PC-3 (cell line): ENCODE measurements around the gene ZSCAN1. TPM values are rescaled to one million over a fixed set of nuclear protein-coding genes. Genes with fewer than 3 reads are reported as not detected.

Experiments used
- ATAC-seq: fragments of 200-7000 bp; cut with Tn5 transposase; 2 replicates; pipeline ENCODE4 v1.9.1; 2020; ENCODE audit warnings: mild to moderate bottlenecking, moderate library complexity
- BruUV-seq: library from RNA; stranded (reverse); fragments of 400-500 nt; replicated peaks from 2 replicates; lab custom pipeline; 2021; lab: Mats Ljungman, UMichigan
- CTCF ChIA-PET: fragments of 300-600 bp; sonication (Branson Sonifier 250); formaldehyde crosslinking; loops from one replicate; lab custom pipeline; 2022; ENCODE audit warnings: antibody characterized with exemption; lab: Charles Lee
- POLR2A ChIA-PET: fragments of 300-600 bp; sonication (Branson Sonifier 250); formaldehyde crosslinking; loops from one replicate; lab custom pipeline; 2022; ENCODE audit warnings: antibody characterized with exemption; ENCODE audit not compliant: unreplicated experiment; lab: Charles Lee
- DNase-seq: peaks from one replicate; pipeline ENCODE4 v3.0.0-alpha.2; 2015
- H2AFZ ChIP-seq: fragments of 300-600 bp; sonication (generic); 2 replicates; pipeline ENCODE4 v1.6.0; 2016; ENCODE audit warnings: antibody characterized with exemption, low read length
- H3F3A ChIP-seq: fragments of 300-600 bp; sonication (generic); one replicate; pipeline ENCODE4 v1.6.0; 2017; ENCODE audit warnings: antibody characterized with exemption, low read length, control low read depth, mild to moderate bottlenecking; ENCODE audit not compliant: unreplicated experiment
- H3K27ac ChIP-seq: fragments of 300-600 bp; sonication (generic); 2 replicates; pipeline ENCODE4 v1.5.1; 2016; ENCODE audit warnings: mild to moderate bottlenecking, low read length
- H3K27me3 ChIP-seq: fragments of 300-600 bp; sonication (generic); 2 replicates; pipeline ENCODE4 v1.6.1; 2016; ENCODE audit warnings: low read length, mixed read lengths
- H3K36me3 ChIP-seq: fragments of 300-600 bp; sonication (generic); 2 replicates; pipeline ENCODE4 v1.6.1; 2016; ENCODE audit warnings: low read depth, mixed run types, low read length, mixed read lengths
- H3K4me1 ChIP-seq: fragments of 300-600 bp; sonication (generic); 2 replicates; pipeline ENCODE4 v1.5.1; 2016; ENCODE audit warnings: low read length; ENCODE audit not compliant: insufficient read depth
- H3K4me2 ChIP-seq: fragments of 300-600 bp; sonication (generic); 2 replicates; pipeline ENCODE4 v1.6.0; 2016; ENCODE audit warnings: low read length
- H3K4me3 ChIP-seq: fragments of 300-600 bp; sonication (generic); 2 replicates; pipeline ENCODE4 v1.5.1; 2016; ENCODE audit warnings: mild to moderate bottlenecking, low read length, mixed read lengths
- H3K79me2 ChIP-seq: fragments of 300-600 bp; sonication (generic); 2 replicates; pipeline ENCODE4 v1.6.1; 2017; ENCODE audit warnings: low read length, mixed read lengths
- H3K9ac ChIP-seq: fragments of 300-600 bp; sonication (generic); 2 replicates; pipeline ENCODE4 v1.6.0; 2016; ENCODE audit warnings: mild to moderate bottlenecking, low read length
- H3K9me2 ChIP-seq: fragments of 300-600 bp; sonication (generic); replicated peaks from 2 replicates; pipeline ENCODE4 v1.6.1; 2016; ENCODE audit warnings: mixed run types, low read length, mixed read lengths
- H3K9me3 ChIP-seq: fragments of 300-600 bp; sonication (generic); 2 replicates; pipeline ENCODE4 v1.6.1; 2016; ENCODE audit warnings: low read length, mixed read lengths
- H4K20me1 ChIP-seq: fragments of 300-600 bp; sonication (generic); 2 replicates; pipeline ENCODE4 v1.6.1; 2016; ENCODE audit warnings: low read length, mixed read lengths
- EZH2 ChIP-seq: fragments of 300-600 bp; sonication (generic); IDR thresholded peaks from one replicate; pipeline ENCODE4 v1.6.1; 2017; ENCODE audit warnings: antibody characterized with exemption, mild to moderate bottlenecking, low read length; ENCODE audit not compliant: unreplicated experiment
- EZH2phosphoT487 ChIP-seq: fragments of 300-600 bp; sonication (generic); IDR thresholded peaks from 2 replicates; pipeline ENCODE4 v1.6.1; 2018; ENCODE audit warnings: mild to moderate bottlenecking, antibody characterized with exemption, low read length, borderline replicate concordance
- intact Hi-C: fragments of 100-400 bp; cut with micrococcal nuclease; formaldehyde crosslinking; loops from 2 replicates; pipeline ENCODE4 v1.9.0; 2023
- total RNA-seq: library from RNA; depleted of rRNA; stranded (reverse); fragments of >200 nt; gene quantifications from 2 replicates; pipeline ENCODE4 v1.2.3, GENCODE V29; 2014
- TF ChIP-seq, protein P1 (sequence below): fragments of 300-600 bp; sonication (generic); conservative IDR thresholded peaks from 2 replicates; pipeline ENCODE4 v1.5.1; 2017; ENCODE audit warnings: antibody characterized with exemption, low read depth, mild to moderate bottlenecking, low read length

The ZSCAN1 gene
- total RNA-seq, 1 experiment from 2014 or later = not detected

DNA sequence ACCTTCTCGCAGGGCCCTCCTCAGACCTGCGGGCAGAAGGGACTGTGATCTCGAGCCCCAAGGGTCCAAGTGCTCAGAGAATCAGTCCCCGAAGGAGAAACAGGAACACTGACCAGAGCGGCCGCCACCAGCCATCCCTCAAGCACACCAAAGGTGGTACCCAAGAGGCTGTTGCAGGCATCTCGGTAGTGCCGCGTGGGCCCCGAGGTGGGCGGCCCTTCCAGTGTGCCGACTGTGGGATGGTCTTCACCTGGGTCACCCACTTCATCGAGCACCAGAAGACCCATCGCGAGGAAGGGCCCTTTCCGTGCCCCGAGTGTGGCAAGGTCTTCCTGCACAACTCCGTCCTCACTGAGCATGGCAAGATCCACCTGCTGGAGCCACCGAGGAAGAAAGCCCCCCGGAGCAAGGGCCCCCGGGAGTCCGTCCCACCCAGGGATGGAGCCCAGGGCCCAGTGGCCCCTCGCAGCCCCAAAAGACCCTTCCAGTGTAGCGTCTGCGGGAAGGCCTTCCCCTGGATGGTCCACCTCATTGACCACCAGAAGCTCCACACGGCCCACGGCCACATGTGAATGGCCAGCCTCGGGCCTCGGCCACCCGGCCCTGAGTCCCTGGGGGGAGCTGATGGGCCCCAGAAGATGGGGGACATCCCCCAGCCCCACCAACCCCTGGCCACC is 19.8 kb downstream of the ZSCAN1 start:
- no peaks in the 10 kb centered on the region for H3F3A ChIP-seq
- H3K27me3 ChIP-seq = no peaks in the 10 kb centered on the region
- DNase-seq (no peak), ATAC-seq (no peak)
- H3K9me2 ChIP-seq = no peaks in the 10 kb centered on the region
- intact Hi-C loops = no loop called here
- no peak overlapping the region for H3K27ac ChIP-seq
- BruUV-seq = no TSS peak
- ChIA-PET CTCF (no interaction called here), POLR2A (no interaction called here)
- H3K36me3 ChIP-seq = no peaks in the 10 kb centered on the region
- peaks cover 49% of the 10 kb centered on the region for H3K9me3 ChIP-seq
- H3K9ac ChIP-seq = no peak overlapping the region
- no peaks in the 10 kb centered on the region for H4K20me1 ChIP-seq
- H3K4me3 ChIP-seq = no peak overlapping the region
- no peak overlapping the region for H3K4me2 ChIP-seq
- H2AFZ ChIP-seq = no peak overlapping the region
- no peaks in the 10 kb centered on the region for H3K4me1 ChIP-seq
- TF ChIP-seq, protein P1, sequence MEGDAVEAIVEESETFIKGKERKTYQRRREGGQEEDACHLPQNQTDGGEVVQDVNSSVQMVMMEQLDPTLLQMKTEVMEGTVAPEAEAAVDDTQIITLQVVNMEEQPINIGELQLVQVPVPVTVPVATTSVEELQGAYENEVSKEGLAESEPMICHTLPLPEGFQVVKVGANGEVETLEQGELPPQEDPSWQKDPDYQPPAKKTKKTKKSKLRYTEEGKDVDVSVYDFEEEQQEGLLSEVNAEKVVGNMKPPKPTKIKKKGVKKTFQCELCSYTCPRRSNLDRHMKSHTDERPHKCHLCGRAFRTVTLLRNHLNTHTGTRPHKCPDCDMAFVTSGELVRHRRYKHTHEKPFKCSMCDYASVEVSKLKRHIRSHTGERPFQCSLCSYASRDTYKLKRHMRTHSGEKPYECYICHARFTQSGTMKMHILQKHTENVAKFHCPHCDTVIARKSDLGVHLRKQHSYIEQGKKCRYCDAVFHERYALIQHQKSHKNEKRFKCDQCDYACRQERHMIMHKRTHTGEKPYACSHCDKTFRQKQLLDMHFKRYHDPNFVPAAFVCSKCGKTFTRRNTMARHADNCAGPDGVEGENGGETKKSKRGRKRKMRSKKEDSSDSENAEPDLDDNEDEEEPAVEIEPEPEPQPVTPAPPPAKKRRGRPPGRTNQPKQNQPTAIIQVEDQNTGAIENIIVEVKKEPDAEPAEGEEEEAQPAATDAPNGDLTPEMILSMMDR = no peak
- TF ChIP-seq EZH2phosphoT487 = no peak
- no peak for TF ChIP-seq EZH2
- H3K79me2 ChIP-seq = no peaks in the 10 kb centered on the region

DNA sequence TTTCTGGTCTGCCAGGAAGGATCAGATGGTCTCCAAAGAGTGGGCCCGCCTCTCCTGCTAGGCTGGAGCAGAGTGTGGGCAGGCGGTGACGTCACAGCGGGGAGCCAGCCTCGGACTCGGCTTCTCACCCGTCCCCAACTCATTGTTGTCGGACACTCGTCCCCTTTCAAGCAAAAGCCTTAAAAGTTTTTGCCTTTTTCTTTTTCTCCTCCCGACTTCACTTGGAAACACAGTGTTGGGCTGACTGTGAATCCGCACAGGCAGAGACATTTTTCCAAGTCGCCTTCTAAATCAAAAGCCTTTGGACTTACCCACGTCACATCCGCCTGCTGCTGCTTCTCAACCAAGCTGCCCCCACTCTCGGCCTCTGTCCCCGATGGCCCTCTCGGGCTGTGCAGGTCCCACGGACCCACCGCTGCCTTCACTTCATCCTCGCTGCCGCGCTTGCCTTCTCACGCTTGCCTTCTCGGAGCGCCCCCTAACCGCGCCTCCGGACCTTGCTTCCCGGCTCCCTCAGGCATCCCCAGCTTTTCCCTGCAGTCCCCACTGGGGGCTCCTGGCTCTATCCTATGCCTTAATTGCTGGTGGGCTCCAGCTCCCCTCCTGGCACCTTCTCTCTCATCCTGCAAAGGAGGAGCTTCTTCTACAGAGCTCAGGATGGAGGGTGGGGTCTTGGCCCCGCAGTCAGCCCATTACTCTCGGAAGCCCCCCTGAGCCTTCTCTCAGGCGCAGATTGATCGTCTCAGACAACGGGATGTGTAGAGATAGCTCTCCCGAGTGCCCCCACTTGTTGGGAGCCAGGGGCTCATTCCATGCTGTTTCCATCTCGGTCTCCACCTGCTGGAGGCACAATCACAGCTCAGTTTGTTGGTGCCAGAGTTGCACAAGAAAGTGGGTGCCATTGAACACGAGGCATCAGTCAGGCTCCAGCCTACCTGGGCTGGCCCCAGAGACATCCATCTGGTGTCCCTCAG is 21.4 kb downstream of the ZSCAN1 start:
- H3K79me2 ChIP-seq = no peaks in the 10 kb centered on the region
- no peak overlapping the region for H2AFZ ChIP-seq
- H4K20me1 ChIP-seq = no peaks in the 10 kb centered on the region
- no peaks in the 10 kb centered on the region for H3K36me3 ChIP-seq
- no peaks in the 10 kb centered on the region for H3K27me3 ChIP-seq
- BruUV-seq = no TSS peak
- intact Hi-C loops = no loop called here
- no peak overlapping the region for H3K4me2 ChIP-seq
- no peak overlapping the region for H3K4me3 ChIP-seq
- POLR2A ChIA-PET = no interaction called here
- DNase-seq (no peak), ATAC-seq (no peak)
- H3K27ac ChIP-seq = no peak overlapping the region
- no peaks in the 10 kb centered on the region for H3K4me1 ChIP-seq
- CTCF ChIA-PET = no interaction called here
- H3K9me3 ChIP-seq = peaks cover 49% of the 10 kb centered on the region
- TF ChIP-seq EZH2phosphoT487 = no peak
- no peak for TF ChIP-seq EZH2
- TF ChIP-seq, protein P1 = no peak
- H3K9ac ChIP-seq = no peak overlapping the region
- no peaks in the 10 kb centered on the region for H3K9me2 ChIP-seq
- no peaks in the 10 kb centered on the region for H3F3A ChIP-seq
